Raji (cell line): ENCODE measurements around the gene CDSN.

Experiments used
- POLR2A ChIP-seq: IDR thresholded peaks from 2 replicates; pipeline ENCODE4 v1.6.1; 2011; ENCODE audit warnings: low read depth, low read length, control low read depth; ENCODE audit not compliant: insufficient read depth

The CDSN gene

DNA sequence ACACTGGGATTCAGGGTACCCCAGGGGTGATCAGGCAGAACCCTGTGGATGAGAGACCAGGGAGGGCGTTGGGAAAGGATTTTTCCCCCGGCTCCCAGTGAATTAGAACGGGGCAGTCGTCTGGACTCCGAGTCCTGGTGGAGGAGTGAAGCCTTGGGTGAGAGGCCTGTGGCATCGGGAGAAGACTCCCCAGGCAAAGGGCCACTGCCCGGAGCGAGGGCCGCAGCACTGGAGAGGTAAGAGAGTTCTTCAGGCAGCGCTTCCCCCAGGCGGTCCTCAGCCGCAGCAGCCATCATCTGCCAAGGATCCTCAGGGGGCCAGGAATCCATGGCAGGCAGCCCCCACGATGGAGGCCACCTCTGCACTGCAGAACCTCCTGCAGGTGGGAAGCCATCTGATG, 8.5 kb downstream of the CDSN start:
- no peak for TF ChIP-seq POLR2A

DNA sequence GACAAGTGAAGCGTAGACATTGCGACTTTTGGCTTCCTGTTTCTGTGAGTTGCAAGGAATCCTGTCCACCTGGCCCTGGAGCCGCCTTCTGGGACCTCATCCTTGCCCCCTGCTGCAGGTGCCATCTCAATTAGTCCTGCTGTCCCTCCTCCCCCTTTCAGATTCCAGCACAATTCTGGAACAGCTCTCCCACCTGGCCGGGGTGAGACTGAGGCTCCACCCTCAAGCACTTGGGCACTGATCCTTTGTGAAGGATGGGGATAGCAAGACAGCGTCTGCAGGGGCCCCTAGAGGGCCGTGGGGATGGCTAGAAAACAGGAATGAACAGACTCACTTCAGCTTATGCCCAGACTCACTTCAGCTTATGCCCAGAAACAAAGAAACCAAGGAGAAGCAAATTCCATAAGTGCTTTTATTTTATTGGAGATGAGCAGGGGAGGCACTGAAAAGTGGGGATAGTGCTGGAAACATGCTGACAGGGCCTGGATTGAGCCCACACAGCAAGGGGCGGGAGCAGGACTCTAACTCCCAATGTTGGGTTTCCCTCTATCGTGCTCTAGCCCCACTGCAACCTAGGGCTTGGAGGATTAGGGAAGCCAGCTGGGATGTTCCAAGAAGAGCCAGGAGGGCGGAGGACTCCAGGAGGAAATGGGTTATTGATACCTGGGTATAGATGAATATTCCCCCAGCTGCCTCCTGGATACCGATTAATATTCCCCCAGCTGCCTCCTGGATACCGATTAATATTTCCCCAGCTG, 9.2 kb downstream of the CDSN start:
- TF ChIP-seq POLR2A = no peak

DNA sequence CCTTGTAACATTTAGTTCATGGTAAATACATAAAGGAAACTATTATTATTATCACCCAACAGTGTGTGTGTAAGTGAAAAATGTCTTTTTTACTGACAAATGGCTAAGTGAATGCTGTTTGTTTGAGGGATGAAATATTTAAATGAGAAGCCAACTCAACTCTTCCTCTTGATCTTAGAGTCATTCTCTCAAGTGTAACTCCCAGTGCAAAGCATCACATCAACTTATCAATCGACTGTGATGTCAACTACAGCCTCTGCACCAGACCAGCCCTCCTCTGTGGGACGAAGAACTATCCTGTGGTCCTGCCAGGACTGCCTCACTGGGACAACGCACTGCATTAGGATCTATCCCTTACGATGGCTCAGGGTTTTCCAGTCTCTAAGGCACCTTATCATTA, 13.2 kb downstream of the CDSN start:
- TF ChIP-seq POLR2A = no peak

DNA sequence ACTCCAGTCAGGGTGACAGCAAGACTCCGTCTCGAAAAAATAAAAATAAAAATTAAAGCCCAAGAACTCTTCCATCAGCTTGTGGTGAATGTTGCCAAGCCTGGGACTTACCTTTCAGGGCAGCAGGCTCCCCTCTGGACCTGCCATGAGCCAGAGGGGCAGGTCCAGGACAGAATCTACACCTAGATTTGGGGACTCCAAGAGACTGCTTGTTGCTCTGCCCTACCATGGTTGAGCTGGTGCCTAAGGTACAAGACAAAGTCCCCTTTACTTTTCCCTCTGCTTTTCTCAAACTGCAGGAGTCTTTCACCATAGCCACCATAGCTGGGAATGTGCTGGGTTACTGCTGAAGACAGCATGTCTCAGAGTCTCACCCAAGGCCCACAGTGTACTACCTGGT, 17.1 kb downstream of the CDSN start:
- no peak for TF ChIP-seq POLR2A

DNA sequence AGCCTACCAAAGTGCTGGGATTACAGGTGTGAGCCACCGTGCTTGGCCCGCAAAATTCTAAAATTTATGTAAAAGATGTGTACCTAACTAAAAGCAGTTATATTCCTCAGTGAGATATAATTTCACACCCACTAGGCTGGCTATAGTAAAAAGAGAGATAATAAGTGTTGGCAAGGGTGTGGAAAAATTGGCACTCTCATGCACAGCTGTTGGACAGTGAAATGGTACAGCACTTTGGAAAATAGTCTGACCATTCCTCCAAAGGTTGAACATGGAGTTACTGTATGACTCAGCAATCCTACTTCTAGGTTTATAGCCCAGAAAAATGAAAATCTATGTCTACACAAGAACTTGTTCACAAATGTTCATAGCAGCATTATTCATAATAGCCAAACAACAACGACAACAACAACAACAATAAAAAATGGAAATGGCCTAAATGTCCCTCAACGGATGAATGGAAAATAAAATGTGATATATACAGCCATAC, 21.8 kb downstream of the CDSN start:
- no peak for TF ChIP-seq POLR2A

DNA sequence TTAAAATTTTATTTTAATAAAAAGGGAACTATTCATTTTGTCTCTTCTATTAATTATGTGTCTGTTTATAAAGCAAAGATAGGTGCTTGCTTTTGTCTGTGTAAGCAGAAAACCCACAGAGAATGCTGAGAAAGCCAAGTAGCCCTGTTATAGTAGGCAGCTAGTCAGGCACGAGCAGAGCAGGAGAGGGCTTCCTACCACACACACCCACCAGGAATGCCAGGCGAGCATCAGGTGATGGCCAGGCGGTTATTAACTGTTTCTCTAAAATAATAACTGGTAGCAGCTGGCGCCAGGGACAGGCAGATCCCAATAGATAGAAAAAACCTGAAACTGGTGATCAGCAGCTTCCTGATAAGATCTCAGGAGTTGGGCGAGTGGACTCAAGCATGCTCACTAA, 23.6 kb downstream of the CDSN start:
- no peak for TF ChIP-seq POLR2A

DNA sequence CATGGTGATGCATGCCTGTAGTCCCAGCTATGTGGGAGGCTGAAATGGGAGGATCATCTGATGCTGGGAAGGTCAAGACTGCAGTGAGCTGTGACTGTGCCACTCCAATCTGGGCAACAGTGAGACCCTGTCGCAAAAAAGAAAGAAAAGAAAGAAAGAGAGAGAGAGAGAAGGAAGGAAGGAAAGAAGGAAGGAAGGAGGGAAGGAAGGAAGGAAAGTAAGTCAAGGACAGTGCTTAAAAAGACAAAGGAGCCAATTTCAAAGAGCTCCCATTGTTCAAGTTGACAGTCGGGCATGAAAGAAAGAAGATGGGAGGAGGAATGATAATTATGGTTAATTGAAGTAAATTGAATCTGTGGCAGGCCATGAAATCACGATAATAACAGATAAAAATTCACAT, 24.0 kb downstream of the CDSN start:
- no peak for TF ChIP-seq POLR2A

DNA sequence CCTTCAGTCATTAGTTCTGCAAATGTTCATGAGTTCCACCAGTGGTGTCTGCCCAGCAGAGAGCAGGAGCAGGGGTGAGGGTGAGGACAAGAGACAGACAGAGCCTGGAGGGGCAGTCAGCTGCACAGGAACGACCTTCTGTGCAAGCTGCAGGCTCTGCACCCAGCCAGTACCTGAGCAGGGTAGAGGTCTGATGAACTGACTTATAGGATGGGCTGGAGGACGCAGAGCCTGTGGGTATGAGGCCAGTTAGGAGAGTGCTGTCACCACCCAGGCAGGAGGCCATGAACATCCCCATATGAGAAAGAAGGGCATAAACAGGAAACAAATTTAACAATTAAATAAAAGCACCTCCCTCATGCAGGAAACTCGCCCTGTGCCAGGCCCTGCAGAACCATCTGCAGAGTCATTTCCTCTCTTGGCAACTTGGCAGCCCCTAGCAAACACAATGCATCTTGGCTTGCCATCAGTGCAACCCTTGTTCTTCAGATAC, 25.8 kb downstream of the CDSN start:
- peak; percentile 30; the same call in 1 of the 2 replicates for TF ChIP-seq POLR2A

DNA sequence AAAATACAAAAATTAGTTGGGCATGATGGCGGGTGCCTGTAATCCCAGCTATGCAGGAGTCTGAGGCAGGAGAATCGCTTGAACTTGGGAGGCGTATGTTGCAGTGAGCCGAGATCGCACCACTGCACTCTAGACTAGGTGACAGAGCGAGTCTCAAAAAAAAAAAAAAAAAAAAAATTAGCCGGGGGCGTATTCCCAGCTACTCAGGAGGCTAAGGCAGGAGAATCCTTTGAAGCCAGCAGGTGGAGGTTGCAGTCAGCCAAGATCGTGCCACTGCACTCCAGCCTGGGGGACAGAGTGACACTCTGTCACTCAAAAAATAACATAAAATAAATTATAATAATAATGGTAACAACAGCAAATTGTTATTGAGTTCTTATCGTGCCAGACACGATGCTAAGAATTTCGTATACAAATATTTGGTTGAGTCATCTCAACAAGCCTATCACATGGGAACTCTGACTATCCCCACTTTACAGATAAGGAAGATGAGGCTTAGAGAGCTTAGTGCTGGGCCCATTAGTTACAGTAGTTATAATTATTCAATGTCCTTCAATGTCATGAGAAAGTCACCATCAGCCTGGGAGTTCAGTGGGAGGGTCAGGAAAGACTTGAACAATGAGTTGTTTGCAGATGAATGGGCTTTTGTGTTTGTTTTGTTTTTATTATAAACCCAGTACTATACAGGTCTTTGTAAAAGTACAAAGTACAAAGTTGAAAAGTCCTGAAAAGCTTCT, 27.3 kb downstream of the CDSN start:
- TF ChIP-seq POLR2A = no peak

DNA sequence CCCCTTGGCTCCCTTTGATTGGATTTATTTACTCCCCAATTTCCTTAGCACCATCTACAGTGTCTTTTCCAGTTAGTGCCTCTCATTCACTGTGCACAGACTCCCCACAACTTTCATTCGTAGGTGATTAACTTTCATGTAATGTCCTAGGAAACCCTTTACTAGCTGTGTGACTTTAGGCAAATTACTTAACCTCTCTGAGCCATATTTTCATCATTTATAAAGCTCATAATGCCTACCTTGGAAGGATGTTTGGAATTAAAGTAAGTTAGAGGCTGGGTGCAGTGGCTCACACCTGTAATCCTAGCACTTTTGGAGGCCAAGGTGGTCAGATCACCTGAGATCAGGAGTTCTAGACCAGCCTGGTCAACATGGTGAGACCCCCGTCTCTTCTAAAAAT, 28.0 kb downstream of the CDSN start:
- no peak for TF ChIP-seq POLR2A

DNA sequence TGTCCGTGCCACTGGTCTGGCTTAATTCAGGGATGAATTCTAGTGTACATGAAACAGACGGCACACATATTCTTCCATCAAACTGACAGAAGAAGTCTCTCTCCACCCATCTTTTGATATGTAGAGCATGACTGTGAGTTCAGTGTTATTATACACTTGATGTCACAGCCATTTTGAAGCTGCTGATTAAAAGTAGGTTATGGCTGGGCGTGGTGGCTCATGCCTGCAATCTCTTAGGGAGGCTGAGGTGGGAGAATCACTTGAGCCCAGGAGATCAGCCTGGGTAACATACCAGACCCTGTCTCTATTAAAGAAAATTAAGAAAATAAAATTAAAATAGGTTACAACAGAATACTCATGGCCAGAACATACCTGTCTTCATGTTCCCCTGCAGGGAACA, 28.6 kb downstream of the CDSN start:
- TF ChIP-seq POLR2A = no peak

DNA sequence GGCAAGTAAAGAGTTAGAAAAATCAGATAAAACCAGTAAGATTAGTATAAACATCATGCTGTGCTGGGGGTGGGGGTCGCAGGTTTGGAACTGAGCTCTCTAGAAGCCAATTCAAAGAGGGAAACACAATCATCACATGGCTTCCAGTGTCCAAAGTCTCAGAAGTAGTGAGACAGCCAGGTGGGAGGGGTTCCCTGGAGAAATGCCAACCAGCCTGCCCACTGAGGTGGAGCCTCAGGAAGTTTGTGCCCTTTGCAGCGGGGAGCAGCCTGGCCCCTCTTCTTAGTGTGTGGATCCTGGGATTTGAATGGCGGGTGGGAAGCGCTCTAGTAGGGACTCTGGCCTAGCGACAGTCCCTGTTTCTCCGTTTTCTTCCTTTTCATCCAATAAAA, 29.3 kb downstream of the CDSN start:
- no peak for TF ChIP-seq POLR2A

DNA sequence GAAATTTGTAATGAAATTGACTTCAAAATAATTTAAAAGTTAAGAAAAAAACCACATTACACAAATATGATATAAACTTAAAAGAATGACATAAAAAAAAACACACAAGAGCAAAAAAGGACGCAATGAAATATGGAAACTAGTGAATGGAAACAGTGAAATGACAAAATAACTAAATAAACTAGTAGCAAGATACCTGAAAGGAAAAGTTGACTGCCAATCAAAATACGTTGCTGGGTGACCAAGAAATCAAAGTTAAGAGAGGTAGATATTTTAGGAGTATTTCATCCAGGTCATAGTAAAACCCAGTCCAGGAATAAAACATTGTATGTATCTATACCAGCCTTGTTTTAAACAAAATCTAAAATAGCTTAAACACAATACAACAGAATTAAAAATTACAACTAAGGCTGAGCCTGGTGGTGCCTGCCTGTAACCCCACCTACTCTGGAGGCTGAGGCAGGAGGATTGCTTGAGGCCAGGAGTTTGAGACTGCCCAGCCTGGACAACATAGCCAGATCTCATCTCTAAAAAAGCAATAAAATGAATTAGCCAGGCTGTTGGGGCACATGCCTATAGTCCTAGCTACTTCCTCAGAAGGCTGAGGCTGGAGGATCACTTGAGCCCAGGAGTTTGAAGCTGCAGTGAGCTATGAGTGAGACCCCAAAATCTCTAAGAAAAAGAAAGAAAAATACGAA, 29.8 kb downstream of the CDSN start:
- TF ChIP-seq POLR2A = no peak

DNA sequence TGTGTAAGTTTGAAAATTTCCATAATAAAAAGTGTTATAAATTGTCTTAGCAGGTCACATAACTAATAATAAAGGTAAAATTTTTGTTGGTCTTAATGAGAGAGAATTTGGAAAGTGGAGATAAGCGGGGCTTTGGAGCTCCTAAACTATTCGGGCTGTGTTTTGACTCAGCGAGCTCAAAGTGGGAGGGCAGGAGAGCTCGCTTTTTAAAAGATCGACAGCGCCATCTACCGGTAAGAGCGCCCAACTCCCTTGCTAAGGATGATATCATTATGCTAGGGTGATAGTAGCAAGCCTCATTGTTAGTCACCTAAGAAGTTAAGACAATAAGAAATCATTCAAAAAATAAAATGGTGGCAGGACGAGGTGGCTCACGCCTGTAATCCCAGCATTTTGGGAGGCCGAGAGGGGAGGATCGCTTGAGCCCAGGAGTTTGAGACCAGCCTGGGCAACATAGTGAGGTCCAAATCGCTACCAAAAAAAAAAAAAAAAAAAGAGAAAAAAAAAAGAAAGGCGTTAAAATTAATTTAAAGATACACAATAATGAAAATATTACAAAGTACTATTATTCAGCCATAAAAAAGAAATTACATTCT, 32.7 kb downstream of the CDSN start:
- TF ChIP-seq POLR2A = no peak

DNA sequence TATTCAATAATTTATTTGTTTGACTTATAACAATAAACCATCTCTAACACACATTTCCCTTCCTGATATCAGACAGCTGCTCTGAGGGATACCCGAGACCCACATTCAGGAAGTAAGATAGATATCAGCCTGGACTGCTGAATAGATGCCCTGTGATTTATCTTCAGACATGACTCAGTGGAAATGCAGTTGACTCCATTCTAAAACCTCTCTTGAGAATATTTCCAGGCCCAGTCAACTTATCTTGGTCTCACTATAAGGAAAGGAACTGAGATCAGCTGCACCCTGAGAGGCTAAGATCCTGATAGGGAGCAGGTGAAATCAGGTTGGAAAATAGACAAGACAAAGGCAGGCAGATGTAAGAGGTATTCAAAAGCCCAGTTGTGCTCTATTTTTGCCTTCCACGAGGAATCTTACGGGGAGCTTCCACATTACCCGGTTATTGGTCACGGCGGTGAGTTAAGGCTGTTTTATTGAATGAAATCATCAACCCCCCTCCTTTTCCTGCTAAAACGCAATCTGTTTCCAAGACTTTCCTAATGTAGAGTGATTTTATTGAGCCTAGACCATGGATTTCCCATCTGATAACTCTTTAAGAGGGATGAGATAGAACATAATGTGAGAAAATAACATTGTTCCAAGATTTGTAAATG, 33.3 kb downstream of the CDSN start:
- no peak for TF ChIP-seq POLR2A
